PFSK-1 (cell line): ENCODE measurements around the gene AOAH.

ENCODE experiments used
- POLR2AphosphoS5 ChIP-seq: IDR thresholded peaks from 2 replicates; pipeline ENCODE4 v1.6.1; 2012; ENCODE audit warnings: low read depth, mild to moderate bottlenecking, control low read depth, low read length, moderate library complexity
- TAF1 ChIP-seq: IDR thresholded peaks from 2 replicates; pipeline ENCODE4 v1.6.1; 2012; ENCODE audit warnings: low read length, control low read depth, borderline replicate concordance; ENCODE audit not compliant: insufficient read depth

GRCh38 chr7:36762394-36762793, 38.1 kb upstream of the AOAH start:
- TF ChIP-seq TAF1 (no peak), POLR2AphosphoS5 (no peak)
